Astrocyte (in vitro differentiated cells and primary cell): ENCODE measurements around the gene COL15A1. TPM values are rescaled to one million over a fixed set of nuclear protein-coding genes. Genes with fewer than 3 reads are reported as not detected.

Source experiments
- DNase-seq: peaks from one replicate; pipeline ENCODE4 v3.0.0-alpha.2; 2010; ENCODE audit warnings: low read depth
- FAIRE-seq: peaks from 2 replicates; lab custom pipeline; 2011; peaks lifted over from hg19 to GRCh38; lab: Jason Lieb, UNC
- H2AFZ ChIP-seq: 2 replicates; pipeline ENCODE4 v1.6.0; 2012; ENCODE audit warnings: low read depth, low read length, inconsistent platforms
- H3K27ac ChIP-seq: 2 replicates; pipeline ENCODE4 v1.5.1; 2011; ENCODE audit warnings: low read depth, low read length, inconsistent platforms
- H3K27me3 ChIP-seq: 2 replicates; pipeline ENCODE4 v1.6.0; 2011; ENCODE audit warnings: low read length, inconsistent platforms; ENCODE audit not compliant: insufficient read depth
- H3K36me3 ChIP-seq: 2 replicates; pipeline ENCODE4 v1.5.1; 2011; ENCODE audit warnings: low read length, inconsistent platforms; ENCODE audit not compliant: insufficient read depth
- H3K4me1 ChIP-seq: 2 replicates; pipeline ENCODE4 v1.5.1; 2011; ENCODE audit warnings: low read length, inconsistent platforms; ENCODE audit not compliant: insufficient read depth
- H3K4me2 ChIP-seq: 2 replicates; pipeline ENCODE4 v1.6.0; 2012; ENCODE audit warnings: low read length, inconsistent platforms
- H3K4me3 ChIP-seq: 2 replicates; pipeline ENCODE4 v1.5.1; 2011; ENCODE audit warnings: low read depth, mild to moderate bottlenecking, low read length, inconsistent platforms; ENCODE audit not compliant: insufficient read depth
- H3K79me2 ChIP-seq: 2 replicates; pipeline ENCODE4 v1.6.0; 2012; ENCODE audit warnings: mild to moderate bottlenecking, low read length, inconsistent platforms; ENCODE audit not compliant: insufficient read depth
- H3K9ac ChIP-seq: 2 replicates; pipeline ENCODE4 v1.6.0; 2012; ENCODE audit warnings: mild to moderate bottlenecking, low read length, inconsistent platforms
- H3K9me3 ChIP-seq: 2 replicates; pipeline ENCODE4 v1.5.1; 2012; ENCODE audit warnings: low read depth, mild to moderate bottlenecking, low read length, inconsistent platforms; ENCODE audit not compliant: insufficient read depth
- H4K20me1 ChIP-seq: 2 replicates; pipeline ENCODE4 v1.6.0; 2012; ENCODE audit warnings: low read length, inconsistent platforms; ENCODE audit not compliant: insufficient read depth
- H3K27ac Mint-ChIP-seq: one replicate; pipeline ENCODE4 v1.8.0; 2021; ENCODE audit warnings: mild to moderate bottlenecking, mixed read lengths; ENCODE audit not compliant: unreplicated experiment
- H3K27me3 Mint-ChIP-seq: one replicate; pipeline ENCODE4 v1.8.0; 2021; ENCODE audit warnings: low read depth, mixed read lengths; ENCODE audit not compliant: unreplicated experiment
- H3K36me3 Mint-ChIP-seq: one replicate; pipeline ENCODE4 v1.8.0; 2021; ENCODE audit warnings: low read depth, mixed read lengths; ENCODE audit not compliant: unreplicated experiment
- H3K4me1 Mint-ChIP-seq: one replicate; pipeline ENCODE4 v1.8.0; 2021; ENCODE audit warnings: low read depth, mixed read lengths; ENCODE audit not compliant: unreplicated experiment
- H3K4me3 Mint-ChIP-seq: one replicate; pipeline ENCODE4 v1.8.0; 2021; ENCODE audit warnings: mild to moderate bottlenecking, moderate library complexity, mixed read lengths; ENCODE audit not compliant: unreplicated experiment
- H3K9me3 Mint-ChIP-seq: one replicate; pipeline ENCODE4 v1.8.0; 2021; ENCODE audit warnings: mild to moderate bottlenecking, mixed read lengths; ENCODE audit not compliant: unreplicated experiment
- EZH2 ChIP-seq: IDR thresholded peaks from 2 replicates; pipeline ENCODE4 v1.6.1; 2012; ENCODE audit warnings: mild to moderate bottlenecking, low read length, inconsistent platforms; ENCODE audit not compliant: insufficient read depth
- total RNA-seq: library from RNA; stranded (reverse); gene quantifications from 2 replicates; pipeline ENCODE4 v1.2.1, GENCODE V29; 2021
- TF ChIP-seq, protein P1 (sequence below): IDR thresholded peaks from 2 replicates; pipeline ENCODE4 v1.5.1; 2011; ENCODE audit warnings: low read depth, mild to moderate bottlenecking, inconsistent platforms, low read length, moderate library complexity; ENCODE audit not compliant: insufficient read depth

The COL15A1 gene
- total RNA-seq, 1 donor from 2014 or later = 5.6 TPM

DNA sequence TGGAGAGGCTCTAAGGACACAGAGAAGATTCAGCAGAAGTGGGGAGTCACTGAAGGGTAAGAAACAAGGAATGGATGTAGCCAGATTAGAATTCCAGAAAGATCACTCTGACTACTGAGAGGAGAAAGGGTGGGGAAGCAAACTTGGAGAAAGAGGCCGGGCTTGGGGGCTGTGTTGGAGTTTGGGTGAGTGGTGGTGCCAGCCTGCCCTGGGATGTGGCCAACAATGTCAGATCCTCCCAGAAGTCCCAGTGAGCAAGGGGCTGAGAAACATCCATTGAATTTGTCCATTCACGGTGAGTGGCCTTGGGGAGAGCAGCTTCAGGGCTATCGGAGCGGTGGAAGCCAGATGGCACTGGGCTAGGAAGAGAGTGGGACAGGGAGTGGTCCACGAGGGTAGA, 60.4 kb downstream of the COL15A1 start:
- H3K9me3 Mint-ChIP-seq = peaks cover 26% of the 10 kb centered on the region
- H3K9me3 ChIP-seq = no peaks in the 10 kb centered on the region
- H3K4me1 ChIP-seq = no peaks in the 10 kb centered on the region
- peaks cover 16% of the 10 kb centered on the region for H3K4me1 Mint-ChIP-seq
- FAIRE-seq (no peak), DNase-seq (no peak)
- no peaks in the 10 kb centered on the region for H3K27me3 ChIP-seq
- H2AFZ ChIP-seq = no peak overlapping the region
- no peak overlapping the region for H3K27ac Mint-ChIP-seq
- H3K4me3 Mint-ChIP-seq = no peak overlapping the region
- peaks cover 19% of the 10 kb centered on the region for H3K36me3 Mint-ChIP-seq
- H3K79me2 ChIP-seq = no peaks in the 10 kb centered on the region
- H3K9ac ChIP-seq = no peak overlapping the region
- TF ChIP-seq, protein P1, sequence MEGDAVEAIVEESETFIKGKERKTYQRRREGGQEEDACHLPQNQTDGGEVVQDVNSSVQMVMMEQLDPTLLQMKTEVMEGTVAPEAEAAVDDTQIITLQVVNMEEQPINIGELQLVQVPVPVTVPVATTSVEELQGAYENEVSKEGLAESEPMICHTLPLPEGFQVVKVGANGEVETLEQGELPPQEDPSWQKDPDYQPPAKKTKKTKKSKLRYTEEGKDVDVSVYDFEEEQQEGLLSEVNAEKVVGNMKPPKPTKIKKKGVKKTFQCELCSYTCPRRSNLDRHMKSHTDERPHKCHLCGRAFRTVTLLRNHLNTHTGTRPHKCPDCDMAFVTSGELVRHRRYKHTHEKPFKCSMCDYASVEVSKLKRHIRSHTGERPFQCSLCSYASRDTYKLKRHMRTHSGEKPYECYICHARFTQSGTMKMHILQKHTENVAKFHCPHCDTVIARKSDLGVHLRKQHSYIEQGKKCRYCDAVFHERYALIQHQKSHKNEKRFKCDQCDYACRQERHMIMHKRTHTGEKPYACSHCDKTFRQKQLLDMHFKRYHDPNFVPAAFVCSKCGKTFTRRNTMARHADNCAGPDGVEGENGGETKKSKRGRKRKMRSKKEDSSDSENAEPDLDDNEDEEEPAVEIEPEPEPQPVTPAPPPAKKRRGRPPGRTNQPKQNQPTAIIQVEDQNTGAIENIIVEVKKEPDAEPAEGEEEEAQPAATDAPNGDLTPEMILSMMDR = no peak
- TF ChIP-seq EZH2 = no peak
- no peak overlapping the region for H3K27ac ChIP-seq
- H4K20me1 ChIP-seq = no peaks in the 10 kb centered on the region
- H3K4me2 ChIP-seq = no peak overlapping the region
- no peak overlapping the region for H3K4me3 ChIP-seq
- H3K27me3 Mint-ChIP-seq = peaks cover 14% of the 10 kb centered on the region
- H3K36me3 ChIP-seq = no peaks in the 10 kb centered on the region

DNA sequence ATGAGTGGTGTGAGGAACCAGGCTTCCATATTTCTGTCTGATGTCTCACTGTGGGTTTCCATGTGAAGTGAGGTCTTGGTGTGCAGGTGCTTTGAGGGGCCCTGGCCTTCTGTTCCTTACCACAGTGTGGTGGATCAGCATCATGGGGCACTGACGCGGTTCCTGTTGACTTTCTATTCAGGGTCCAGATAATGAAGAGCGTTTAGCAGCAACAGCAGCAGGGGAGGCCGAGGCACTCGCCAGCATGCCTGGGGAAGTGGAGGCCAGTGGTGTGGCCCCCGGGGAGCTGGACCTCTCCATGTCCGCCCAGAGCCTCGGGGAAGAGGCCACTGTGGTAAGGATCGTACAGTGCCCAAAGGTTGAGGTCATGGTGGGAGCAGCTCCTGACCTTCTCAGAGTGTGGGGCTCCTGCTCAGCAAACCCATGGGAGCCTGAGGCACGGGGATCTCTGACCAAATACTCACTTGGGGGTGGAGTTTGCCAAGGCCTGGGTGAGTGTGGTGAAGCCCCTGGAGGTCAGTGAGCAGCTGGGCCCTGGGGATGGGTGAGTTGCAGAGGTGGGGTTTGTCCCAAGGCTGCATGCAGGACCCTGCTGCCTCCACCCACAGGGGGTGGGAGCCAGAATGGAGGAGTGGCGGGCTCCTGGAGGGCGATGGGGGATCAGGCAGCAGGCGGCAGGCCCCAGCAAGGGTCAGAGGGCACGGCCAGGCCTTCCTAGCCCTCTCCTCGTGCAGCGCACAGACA, 61.2 kb downstream of the COL15A1 start:
- H3K36me3 Mint-ChIP-seq = peaks cover 19% of the 10 kb centered on the region
- Histone ChIP-seq H3K4me2 (no peak overlapping the region), H3K9me3 (no peaks in the 10 kb centered on the region), H3K9ac (no peak overlapping the region), H3K27ac (no peak overlapping the region), H3K4me1 (no peaks in the 10 kb centered on the region), H3K27me3 (no peaks in the 10 kb centered on the region), H3K36me3 (no peaks in the 10 kb centered on the region), H3K4me3 (no peak overlapping the region), H3K79me2 (no peaks in the 10 kb centered on the region), H2AFZ (no peak overlapping the region), H4K20me1 (no peaks in the 10 kb centered on the region)
- H3K27ac Mint-ChIP-seq = no peak overlapping the region
- H3K9me3 Mint-ChIP-seq = peaks cover 28% of the 10 kb centered on the region
- peaks cover 16% of the 10 kb centered on the region for H3K4me1 Mint-ChIP-seq
- peaks cover 14% of the 10 kb centered on the region for H3K27me3 Mint-ChIP-seq
- no peak overlapping the region for H3K4me3 Mint-ChIP-seq
- TF ChIP-seq EZH2 = no peak
- TF ChIP-seq, protein P1 = no peak
- FAIRE-seq (no peak), DNase-seq (no peak)

DNA sequence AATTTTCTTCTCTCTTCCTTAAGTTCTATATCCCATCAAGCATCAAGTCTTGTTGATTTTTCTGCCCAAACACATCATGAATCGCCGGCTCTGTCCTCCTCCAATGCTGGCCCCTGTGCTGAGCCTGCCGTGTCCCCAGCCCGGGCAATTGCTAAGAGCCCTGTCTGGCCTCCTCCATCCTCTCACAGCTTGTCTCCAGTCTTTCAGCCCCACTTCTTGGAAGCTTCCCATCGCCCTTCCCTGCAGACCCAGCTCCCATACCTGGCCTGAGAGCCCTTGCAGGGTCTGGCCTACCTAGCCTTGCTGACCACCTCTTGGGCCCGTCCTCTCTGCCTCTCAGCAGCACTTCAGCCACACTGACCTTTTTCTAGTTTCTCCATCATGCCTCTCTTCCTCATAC, 61.9 kb downstream of the COL15A1 start:
- H3K9ac ChIP-seq = no peak overlapping the region
- no peaks in the 10 kb centered on the region for H3K79me2 ChIP-seq
- no peak overlapping the region for H3K27ac ChIP-seq
- H3K4me2 ChIP-seq = no peak overlapping the region
- Mint-ChIP-seq H3K4me1 (peaks cover 14% of the 10 kb centered on the region), H3K9me3 (peaks cover 32% of the 10 kb centered on the region), H3K36me3 (peaks cover 19% of the 10 kb centered on the region), H3K27ac (no peak overlapping the region), H3K27me3 (peaks cover 14% of the 10 kb centered on the region), H3K4me3 (no peak overlapping the region)
- no peak overlapping the region for H3K4me3 ChIP-seq
- H3K27me3 ChIP-seq = no peaks in the 10 kb centered on the region
- no peaks in the 10 kb centered on the region for H3K9me3 ChIP-seq
- TF ChIP-seq, protein P1 = no peak
- no peak for TF ChIP-seq EZH2
- no peaks in the 10 kb centered on the region for H3K36me3 ChIP-seq
- no peak for DNase-seq
- no peaks in the 10 kb centered on the region for H4K20me1 ChIP-seq
- H2AFZ ChIP-seq = no peak overlapping the region
- no peaks in the 10 kb centered on the region for H3K4me1 ChIP-seq
- no peak for FAIRE-seq
